Activated CD4-positive, CD25-positive, alpha-beta regulatory T cell treated with anti-CD3 and anti-CD28 coated beads, Interleukin-2, amount 50 U/mL, for 24 hours (primary cell): ENCODE results near the gene NBPF1.
"Not testable (repeated sequence)": the region's sequence is repeated elsewhere in the genome, so short reads cannot be mapped to it uniquely, and the experiment has no call there.

ENCODE experiments used
- ATAC-seq, 2 donors: fragments of 150-1000 bp; cut with Tn5 transposase; one replicate each; pipeline ENCODE4 v1.10.0; 2021; ENCODE audit warnings: mild to moderate bottlenecking in 1 of 2, moderate library complexity in 1 of 2

NBPF1 gene

DNA sequence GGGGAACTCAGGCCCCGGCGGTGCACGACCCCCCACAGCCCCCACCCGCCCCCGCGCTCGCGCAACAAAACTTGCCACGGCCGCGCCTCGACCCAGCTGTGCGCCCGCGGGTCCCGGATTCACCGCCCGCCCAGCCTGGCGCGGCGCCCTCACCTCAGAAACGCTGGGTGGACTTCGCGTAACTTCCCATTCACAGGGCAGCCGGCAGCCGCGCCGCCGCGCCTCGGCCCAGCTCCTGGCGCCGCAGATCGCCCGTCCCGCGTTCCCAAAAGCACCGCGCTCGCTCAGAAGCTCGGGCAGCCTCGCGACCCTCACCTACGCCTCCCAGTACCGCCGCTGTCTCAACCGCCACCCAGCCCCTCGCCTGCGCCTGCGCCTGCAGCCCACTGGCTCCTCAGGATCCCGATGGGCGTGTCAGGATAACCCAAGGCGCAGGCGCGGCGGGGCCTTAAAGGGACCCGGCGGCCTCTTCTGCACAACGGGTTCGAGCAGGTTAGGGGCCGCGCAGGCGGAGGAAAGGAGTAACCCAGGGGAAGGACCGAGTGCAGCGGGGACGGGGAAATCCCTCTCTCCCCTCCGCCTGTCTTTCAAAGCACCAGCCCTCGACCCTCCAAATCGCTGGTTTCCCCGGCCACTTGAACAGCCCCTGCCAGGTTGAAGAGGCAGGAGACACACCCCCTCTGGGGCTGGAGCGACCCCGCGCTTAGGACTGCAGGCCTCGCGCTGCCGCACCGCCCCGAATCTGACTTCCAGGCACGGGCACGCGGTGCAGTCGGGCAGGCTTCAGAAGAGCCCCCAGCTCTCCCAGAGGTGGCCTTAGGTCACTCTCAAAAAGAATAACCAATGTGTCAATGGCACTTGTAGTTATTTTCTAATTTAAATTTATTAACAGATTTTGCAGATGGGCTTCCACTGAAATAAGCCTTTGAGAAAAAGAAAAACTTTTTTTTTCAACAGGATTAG is at the start of gene NBPF1:
NBPF1 (minus strand) TSS at position 380 of the 963 bp plus-strand sequence.
- peak; percentile 97 to 98 for ATAC-seq

DNA sequence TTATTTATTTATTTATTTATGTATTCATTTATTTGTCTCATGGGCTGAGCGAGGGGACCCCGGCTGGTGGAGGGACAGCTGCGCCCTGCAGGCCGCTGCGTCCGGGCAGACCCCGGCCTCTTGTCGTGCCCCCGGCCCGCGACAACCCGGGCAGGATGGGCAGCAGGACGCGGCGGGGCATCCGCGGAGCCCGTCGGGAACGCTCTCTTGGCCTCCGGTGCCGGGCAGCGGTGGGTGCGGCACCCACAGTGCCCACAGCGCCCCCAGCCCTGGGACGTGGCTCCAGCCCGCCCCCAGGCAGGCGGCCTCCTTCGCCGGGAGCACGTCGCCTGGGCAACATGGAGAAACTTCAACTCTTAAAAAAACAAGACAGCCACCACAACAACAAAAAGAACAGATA is 44.9 kb upstream of the NBPF1 start:
- not testable (repeated sequence) for ATAC-seq

DNA sequence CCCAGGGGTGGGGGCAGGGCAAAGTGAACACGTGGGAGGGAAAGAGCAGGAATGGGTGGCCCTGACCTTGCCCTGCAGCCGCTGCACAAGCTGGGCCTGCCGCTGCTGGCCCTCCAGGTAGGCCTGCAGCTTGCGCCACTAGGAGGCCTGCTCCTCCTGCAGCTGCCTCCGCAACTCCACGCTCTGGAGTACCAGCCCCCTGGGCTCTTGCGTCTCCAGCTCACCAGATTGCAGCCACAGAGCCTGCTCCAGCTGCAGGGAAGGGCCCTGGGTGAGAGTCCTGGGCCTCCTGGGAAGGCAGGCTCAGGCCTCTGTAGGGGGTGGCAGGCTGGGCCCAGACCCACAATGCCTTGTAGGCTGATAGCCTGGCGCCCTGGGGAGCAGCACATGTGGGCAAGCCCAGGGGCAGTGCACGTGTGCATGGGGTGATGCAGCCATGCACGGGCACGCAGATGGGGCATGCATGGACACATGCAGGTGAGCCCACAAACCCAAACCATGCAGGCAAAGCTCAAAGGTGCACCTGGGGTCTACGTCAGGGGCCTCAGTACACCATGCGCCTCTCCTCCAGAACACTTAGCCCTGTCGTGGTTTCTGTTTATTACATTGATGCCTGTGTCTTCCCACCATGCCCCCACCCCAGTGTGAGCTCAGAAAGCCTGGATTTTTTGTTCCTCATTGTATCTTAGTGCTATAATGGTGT is 43.8 kb upstream of the NBPF1 start:
- ATAC-seq, result not testable (repeated sequence)

DNA sequence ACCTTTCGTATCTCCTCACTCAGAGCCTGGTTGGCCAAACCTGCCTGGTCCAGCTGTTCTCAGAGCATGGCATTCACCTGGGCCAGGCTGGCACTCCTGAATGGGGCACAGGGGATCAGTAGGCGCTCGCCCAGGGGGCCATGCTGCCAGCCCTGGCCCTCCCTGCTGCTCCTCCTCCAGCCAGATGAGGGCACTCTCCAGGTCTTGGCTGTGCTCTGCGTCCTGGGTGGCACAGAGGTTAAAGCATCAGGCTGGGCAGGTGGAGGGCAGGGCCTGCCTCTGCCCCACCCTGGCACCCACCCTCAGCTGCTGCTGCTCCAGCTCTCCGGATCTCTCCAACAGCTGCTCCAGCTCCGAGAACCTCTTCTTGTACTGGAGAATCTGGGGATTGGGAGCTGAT is 43.2 kb upstream of the NBPF1 start:
- ATAC-seq, result peak in 1 of 2 donors; percentile 48

DNA sequence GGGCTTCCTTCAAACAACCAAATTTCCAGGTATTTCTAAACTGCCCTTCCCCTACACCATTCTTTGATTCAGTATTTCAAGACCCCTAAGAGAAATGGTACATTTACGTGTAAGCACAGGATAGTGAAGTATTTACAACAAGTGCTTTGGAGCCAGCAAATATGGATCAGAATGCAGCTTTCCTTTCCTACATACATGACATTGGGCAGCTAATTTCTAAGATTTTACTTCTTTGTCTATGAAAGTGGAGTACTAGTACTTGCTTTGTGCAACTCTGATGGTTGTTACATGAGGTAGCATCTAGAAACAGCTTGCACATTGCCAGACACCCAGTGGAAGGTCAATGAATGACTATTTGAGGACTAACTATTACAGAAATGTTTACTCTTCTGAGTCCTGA is 38.2 kb upstream of the NBPF1 start:
- ATAC-seq, result not testable (repeated sequence)

DNA sequence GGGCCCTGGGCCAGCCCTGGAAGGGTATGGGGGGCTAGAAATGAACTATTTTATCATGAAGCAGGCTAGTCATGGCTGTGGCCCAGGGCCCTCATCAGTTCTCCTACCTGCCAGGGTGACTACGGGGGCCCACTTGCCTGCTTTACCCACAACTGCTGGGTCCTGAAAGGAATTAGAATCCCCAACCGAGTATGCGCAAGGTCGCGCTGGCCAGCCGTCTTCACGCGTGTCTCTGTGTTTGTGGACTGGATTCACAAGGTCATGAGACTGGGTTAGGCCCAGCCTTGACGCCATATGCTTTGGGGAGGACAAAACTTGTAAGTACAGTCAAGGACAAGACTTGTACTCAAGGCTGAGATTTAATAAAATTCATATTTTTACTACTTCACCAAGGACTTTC is 36.6 kb upstream of the NBPF1 start:
- not testable (repeated sequence) for ATAC-seq

DNA sequence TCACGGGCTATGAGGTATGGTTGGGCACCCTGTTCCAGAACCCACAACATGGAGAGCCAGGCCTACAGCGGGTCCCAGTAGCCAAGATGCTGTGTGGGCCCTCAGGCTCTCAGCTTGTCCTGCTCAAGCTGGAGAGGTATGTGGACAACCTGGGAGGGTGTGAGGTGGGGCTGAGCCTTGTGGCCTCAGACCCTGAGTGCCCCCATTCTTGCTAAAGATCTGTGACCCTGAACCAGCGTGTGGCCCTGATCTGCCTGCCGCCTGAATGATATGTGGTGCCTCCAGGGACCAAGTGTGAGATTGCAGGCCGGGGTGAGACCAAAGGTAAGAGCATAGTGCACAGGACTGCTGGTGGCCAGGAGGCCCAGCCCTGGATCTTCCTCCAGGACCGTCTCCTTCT is 36.0 kb upstream of the NBPF1 start:
- ATAC-seq, result not testable (repeated sequence)

DNA sequence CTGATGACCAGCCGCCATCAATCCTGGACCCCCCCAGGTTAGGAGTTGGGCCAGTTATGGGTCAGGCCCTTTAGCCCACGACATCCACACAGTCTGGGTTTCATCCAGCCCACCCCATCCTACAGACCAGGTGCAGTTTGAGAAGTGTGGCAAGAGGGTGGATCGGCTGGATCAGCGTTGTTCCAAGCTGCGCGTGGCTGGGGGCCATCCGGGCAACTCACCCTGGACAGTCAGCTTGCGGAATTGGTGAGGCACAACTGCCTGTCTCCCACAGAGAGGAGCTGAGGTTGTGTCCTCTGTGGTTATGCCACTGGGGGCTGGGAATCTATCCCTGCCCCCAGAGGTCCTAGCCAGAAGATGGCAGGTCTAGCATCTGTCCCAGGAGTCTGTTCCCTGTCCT is 35.4 kb upstream of the NBPF1 start:
- ATAC-seq, result not testable (repeated sequence)

DNA sequence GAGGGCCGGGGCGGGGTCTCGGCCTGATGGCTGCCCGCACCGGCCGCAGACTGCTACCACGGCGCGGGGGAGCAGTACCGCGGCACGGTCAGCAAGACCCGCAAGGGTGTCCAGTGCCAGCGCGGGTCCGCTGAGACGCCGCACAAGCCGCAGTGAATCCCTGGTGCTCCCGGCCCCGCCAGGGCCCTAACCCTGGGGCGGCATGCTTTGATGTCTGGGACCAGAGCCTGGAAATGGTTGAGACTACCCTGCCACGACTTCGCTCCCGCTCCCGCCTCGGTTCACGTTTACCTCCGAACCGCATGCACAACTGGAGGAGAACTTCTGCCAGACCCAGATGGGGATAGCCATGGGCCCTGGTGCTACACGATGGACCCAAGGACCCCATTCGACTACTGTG is 34.9 kb upstream of the NBPF1 start:
- ATAC-seq, result not testable (repeated sequence)

DNA sequence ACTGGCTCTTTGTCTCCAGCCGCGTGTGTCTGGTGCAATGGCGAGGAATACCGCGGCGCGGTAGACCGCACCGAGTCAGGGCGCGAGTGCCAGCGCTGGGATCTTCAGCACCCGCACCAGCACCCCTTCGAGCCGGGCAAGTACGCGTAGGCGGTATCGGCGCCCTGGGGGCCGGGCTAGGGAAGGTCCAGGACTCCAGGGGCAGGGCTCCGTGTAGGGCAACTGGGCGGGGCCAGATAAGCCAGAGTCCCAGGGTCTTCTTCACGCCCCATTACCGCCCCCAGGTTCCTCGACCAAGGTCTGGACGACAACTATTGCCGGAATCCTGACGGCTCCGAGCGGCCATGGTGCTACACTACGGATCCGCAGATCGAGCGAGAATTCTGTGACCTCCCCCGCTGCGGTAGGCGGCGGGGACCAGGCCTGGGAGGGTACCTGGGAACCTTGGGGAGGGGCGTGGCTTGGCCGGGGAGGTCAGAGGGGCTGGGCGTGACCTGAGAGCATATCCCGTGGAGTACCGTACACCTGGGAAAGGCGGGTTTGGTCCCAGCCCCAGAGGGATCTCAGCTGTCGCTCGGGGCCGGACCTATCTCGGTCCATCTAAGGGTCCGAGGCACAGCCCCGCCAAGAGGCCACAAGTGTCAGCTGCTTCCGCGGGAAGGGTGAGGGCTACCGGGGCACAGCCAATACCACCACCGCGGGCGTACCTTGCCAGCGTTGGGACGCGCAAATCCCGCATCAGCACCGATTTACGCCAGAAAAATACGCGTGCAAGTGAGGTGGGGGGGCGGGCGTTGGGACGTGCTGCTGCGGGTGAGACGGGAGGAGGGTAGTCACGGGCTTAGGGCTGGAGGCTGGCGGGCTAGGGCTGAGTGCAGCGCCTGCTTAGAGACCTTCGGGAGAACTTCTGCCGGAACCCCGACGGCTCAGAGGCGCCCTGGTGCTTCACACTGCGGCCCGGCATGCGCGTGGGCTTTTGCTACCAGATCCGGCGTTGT is 34.1 kb upstream of the NBPF1 start:
- ATAC-seq, result not testable (repeated sequence)

DNA sequence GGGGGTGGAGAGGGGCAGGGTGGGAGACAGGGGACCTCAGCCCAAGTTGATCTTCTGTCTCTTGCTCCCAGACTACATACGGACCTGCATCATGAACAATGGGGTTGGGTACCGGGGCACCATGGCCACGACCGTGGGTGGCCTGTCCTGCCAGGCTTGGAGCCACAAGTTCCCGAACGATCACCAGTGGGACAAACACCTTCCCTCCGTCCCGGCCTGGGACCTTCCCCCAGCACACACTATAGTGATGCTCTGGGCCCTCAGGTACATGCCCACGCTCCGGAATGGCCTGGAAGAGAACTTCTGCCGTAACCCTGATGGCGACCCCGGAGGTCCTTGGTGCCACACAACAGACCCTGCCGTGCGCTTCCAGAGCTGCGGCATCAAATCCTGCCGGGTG is 33.4 kb upstream of the NBPF1 start:
- ATAC-seq, result not testable (repeated sequence)

DNA sequence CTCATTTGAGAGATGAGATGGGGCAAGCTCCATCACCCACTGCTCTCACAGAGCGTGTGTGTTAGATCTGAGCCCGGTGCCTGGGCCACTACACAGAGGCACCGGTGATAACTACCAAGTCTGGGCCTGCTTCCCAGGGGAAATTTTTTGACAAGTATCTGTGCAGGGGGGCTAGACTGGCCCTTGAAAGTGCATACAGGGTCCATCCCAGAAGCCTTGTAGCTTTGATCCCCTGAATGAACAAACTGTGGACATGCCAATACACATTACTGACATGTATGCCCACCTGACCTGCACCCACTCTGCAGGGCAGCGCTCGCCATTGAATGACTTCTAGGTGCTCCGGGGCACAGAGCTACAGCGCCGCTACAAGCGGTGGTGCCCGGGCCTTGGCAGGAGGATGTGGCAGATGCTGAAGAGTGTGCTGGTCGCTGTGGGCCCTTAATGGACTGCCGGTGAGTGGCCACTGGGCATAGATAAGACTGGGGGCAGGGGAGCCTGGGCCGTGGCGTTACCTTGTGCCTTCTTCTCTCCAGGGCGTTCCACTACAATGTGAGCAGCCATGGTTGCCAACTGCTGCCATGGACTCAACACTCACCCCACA is 32.8 kb upstream of the NBPF1 start:
- not testable (repeated sequence) for ATAC-seq

DNA sequence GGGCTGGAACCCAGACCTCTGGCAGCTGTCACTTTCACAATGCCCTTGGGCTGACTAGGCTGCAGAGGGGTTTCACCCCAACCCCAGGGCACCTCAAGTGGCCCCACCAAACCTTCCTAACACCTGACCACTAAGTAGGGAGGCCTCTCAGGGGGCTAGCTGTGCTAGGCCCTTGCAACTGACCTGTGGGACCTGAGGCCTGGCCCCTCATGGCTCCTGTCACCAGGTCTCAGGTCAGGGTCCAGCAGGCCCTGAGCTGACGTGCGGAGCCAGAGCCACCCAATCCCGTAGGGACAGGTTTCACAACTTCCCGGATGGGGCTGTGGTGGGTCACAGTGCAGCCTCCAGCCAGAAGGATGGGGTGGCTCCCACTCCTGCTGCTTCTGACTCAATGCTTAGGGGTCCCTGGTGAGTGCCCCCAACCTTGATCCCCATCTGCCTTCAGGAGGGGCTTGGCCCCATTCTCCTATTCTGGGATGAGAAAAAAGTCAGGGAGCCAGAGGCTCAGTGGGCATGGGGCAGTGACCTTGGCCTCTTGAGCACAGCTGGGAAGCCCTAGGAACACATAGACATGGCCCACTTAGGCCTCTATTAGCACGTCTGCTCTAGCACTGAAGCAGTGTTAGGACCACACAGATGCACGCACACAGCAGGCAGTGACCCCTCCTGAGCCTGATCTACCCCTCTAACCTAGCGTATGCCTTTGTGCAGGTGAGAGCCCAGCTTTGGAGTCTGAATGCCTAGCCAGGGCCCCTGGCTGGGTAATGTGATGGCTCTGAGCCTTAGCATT is 32.1 kb upstream of the NBPF1 start:
- not testable (repeated sequence) for ATAC-seq

DNA sequence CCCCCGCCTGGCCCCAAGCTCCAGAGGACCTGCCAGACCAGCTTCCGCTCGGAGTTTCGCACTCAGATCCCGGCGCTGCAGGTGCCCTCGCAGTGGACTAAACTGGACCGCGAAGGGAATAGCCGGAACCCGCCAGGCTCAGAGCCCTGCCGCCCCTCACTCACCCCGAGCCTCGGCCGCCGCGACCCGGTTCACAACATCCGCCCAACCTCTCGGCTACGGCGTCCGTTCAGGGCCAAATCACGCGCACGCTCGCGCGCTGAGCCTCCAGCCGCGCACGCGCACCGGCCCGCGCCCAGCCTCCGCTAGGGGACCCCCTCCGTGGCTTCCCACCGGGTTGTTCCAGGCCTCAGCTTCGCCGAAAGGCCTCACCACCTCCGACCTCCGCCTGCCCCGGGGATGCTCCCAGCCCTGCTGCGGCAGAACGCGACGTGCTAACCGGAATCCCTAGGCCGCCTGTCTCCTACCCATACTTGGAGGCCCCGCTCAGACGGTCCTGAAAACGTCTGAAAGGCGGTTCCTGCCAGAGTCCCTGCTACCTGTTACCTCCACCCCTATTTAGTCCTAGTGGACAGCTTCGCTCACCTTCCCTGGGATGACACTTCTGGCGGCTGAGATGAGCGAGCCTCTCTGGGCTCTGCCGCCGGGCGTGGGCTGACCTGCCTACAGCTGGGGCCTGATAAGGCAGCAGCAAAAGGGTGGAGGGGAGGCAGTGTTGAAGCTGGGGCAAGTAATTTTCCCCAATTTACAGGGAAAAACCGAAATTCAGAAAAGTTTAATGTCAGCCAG is 31.3 kb upstream of the NBPF1 start:
- peak; percentile 82 to 86 for ATAC-seq

DNA sequence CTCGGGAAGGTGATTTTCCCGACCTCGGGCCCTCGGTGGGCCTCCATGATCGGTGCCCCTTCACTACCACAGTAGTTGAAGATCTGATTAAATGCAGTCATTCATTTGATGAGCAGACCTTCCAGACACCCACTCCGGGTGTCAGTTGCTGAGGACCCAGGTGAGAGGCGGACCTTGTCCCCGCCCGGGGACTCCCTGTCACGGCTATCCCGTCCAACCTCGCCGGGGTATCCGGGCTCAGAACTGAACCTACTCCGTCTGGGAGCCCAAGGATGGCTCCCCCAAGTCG is 30.8 kb upstream of the NBPF1 start:
- peak; percentile 29 to 37 for ATAC-seq

DNA sequence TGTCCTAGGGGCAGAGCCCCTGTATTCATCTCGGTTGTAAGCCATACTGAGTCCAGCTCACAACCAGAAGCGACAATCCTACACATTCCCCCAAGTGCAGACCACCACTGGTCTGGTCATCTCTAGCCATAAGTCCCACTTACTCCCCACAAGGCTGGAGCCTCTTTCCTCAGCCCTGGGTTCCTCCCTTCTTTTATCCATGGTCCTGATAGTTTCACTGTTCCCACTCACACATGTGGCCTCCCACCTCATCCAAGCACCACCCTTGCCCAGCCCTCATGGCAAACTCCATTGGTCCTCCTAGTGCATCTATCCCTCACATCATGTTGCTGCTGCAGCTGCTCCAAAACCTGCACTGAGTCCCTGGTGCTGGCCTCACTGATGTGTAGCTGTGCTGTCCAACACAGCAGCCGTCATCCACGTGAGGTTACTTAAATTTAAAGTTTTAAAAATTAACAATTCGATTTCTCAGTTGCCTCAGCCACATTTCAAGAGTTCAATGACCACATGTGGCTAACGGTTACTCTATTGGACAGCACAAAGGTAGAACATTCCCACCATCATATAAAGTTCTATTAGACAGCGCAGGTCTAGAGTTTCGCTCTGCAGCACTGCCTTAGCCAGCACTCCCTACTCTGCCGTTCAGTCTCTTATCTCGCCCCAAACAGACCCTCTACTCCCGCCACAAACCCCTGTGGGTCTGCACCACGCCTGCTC is 30.3 kb upstream of the NBPF1 start:
- ATAC-seq, result peak in 1 of 2 donors; percentile 0

DNA sequence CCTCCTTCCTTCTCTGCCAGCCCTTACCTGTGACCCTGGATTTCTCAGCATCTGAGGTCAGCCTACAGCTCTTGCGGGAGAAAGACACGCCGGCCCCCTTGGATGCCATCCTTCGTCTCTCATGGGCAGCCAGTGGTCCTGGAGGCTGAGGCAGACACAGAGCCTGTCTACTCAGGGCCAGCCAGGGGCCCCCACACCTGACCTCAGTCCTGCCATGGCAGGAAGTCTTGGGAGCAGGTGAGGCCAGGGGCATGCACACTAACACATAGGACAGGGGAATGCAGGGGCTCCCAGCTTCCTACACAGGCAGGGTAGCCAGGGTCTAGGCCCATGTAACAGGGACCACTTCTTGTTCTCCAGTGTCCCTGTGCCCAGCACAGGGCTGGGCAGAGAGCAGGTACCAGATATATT is 29.6 kb upstream of the NBPF1 start:
- ATAC-seq, result not testable (repeated sequence)

DNA sequence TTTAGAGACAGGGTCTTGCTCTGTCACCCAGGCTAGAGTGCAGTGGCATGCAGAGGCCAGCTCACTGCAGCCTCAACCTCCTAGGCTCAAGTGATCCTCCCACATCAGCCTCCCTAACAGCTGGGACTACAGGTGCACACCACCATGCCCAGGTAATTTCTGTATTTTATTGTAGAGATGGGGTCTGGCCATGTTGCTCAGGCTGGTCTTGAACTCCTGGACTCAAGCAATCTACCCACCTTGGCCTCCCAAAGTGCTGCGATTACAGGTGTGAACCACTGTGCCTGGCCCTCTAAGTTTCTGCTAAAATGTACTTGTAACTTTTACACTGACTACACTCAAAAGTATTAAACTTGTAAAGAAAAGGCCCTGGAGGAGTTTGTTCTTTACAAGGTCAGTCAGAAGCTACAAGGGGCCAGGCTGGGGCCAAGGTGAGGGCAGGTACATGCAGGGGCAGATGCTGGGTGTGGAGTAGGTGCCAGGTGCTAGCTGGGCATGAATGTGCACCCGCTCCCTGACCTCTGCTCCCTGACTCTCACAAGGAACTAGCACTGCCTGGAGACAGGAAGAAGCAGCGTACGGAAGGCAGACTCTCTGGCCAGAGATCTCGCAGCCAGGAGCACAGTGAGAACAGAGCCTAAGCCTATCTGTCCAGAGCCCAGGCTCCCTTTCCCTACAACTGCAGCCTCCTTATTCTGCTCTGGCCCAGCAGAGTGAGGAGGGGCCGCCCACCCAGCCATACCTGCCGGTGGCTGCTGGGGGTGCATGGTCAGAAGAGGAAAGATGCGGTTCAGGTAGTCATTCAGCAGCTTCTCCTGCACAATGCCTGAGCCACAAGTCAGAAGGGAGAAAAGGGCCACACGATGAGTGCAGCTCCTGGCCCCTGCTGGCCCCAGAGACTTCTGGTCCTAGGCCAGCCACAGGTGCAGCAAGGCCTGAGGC is 28.9 kb upstream of the NBPF1 start:
- ATAC-seq, result not testable (repeated sequence)
